Astrocyte (in vitro differentiated cells and primary cell): Measurements from ENCODE around the gene NLRX1. TPM values are rescaled to one million over a fixed set of nuclear protein-coding genes. Genes with fewer than 3 reads are reported as not detected.
"Not testable (repeated sequence)": the region's sequence is repeated elsewhere in the genome, so short reads cannot be mapped to it uniquely, and the experiment has no call there.

Experiments used
- DNase-seq: peaks from one replicate; pipeline ENCODE4 v3.0.0-alpha.2; 2010; ENCODE audit warnings: low read depth
- FAIRE-seq: peaks from 2 replicates; lab custom pipeline; 2011; peaks lifted over from hg19 to GRCh38; lab: Jason Lieb, UNC
- H2AFZ ChIP-seq: 2 replicates; pipeline ENCODE4 v1.6.0; 2012; ENCODE audit warnings: low read depth, low read length, inconsistent platforms
- H3K27ac ChIP-seq: 2 replicates; pipeline ENCODE4 v1.5.1; 2011; ENCODE audit warnings: low read depth, low read length, inconsistent platforms
- H3K27me3 ChIP-seq: 2 replicates; pipeline ENCODE4 v1.6.0; 2011; ENCODE audit warnings: low read length, inconsistent platforms; ENCODE audit not compliant: insufficient read depth
- H3K36me3 ChIP-seq: 2 replicates; pipeline ENCODE4 v1.5.1; 2011; ENCODE audit warnings: low read length, inconsistent platforms; ENCODE audit not compliant: insufficient read depth
- H3K4me1 ChIP-seq: 2 replicates; pipeline ENCODE4 v1.5.1; 2011; ENCODE audit warnings: low read length, inconsistent platforms; ENCODE audit not compliant: insufficient read depth
- H3K4me2 ChIP-seq: 2 replicates; pipeline ENCODE4 v1.6.0; 2012; ENCODE audit warnings: low read length, inconsistent platforms
- H3K4me3 ChIP-seq: 2 replicates; pipeline ENCODE4 v1.5.1; 2011; ENCODE audit warnings: low read depth, mild to moderate bottlenecking, low read length, inconsistent platforms; ENCODE audit not compliant: insufficient read depth
- H3K79me2 ChIP-seq: 2 replicates; pipeline ENCODE4 v1.6.0; 2012; ENCODE audit warnings: mild to moderate bottlenecking, low read length, inconsistent platforms; ENCODE audit not compliant: insufficient read depth
- H3K9ac ChIP-seq: 2 replicates; pipeline ENCODE4 v1.6.0; 2012; ENCODE audit warnings: mild to moderate bottlenecking, low read length, inconsistent platforms
- H3K9me3 ChIP-seq: 2 replicates; pipeline ENCODE4 v1.5.1; 2012; ENCODE audit warnings: low read depth, mild to moderate bottlenecking, low read length, inconsistent platforms; ENCODE audit not compliant: insufficient read depth
- H4K20me1 ChIP-seq: 2 replicates; pipeline ENCODE4 v1.6.0; 2012; ENCODE audit warnings: low read length, inconsistent platforms; ENCODE audit not compliant: insufficient read depth
- H3K27ac Mint-ChIP-seq: one replicate; pipeline ENCODE4 v1.8.0; 2021; ENCODE audit warnings: mild to moderate bottlenecking, mixed read lengths; ENCODE audit not compliant: unreplicated experiment
- H3K27me3 Mint-ChIP-seq: one replicate; pipeline ENCODE4 v1.8.0; 2021; ENCODE audit warnings: low read depth, mixed read lengths; ENCODE audit not compliant: unreplicated experiment
- H3K36me3 Mint-ChIP-seq: one replicate; pipeline ENCODE4 v1.8.0; 2021; ENCODE audit warnings: low read depth, mixed read lengths; ENCODE audit not compliant: unreplicated experiment
- H3K4me1 Mint-ChIP-seq: one replicate; pipeline ENCODE4 v1.8.0; 2021; ENCODE audit warnings: low read depth, mixed read lengths; ENCODE audit not compliant: unreplicated experiment
- H3K4me3 Mint-ChIP-seq: one replicate; pipeline ENCODE4 v1.8.0; 2021; ENCODE audit warnings: mild to moderate bottlenecking, moderate library complexity, mixed read lengths; ENCODE audit not compliant: unreplicated experiment
- H3K9me3 Mint-ChIP-seq: one replicate; pipeline ENCODE4 v1.8.0; 2021; ENCODE audit warnings: mild to moderate bottlenecking, mixed read lengths; ENCODE audit not compliant: unreplicated experiment
- CTCF ChIP-seq: IDR thresholded peaks from 2 replicates; pipeline ENCODE4 v1.5.1; 2011; ENCODE audit warnings: low read depth, mild to moderate bottlenecking, inconsistent platforms, low read length, moderate library complexity; ENCODE audit not compliant: insufficient read depth
- EZH2 ChIP-seq: IDR thresholded peaks from 2 replicates; pipeline ENCODE4 v1.6.1; 2012; ENCODE audit warnings: mild to moderate bottlenecking, low read length, inconsistent platforms; ENCODE audit not compliant: insufficient read depth
- total RNA-seq: library from RNA; stranded (reverse); gene quantifications from 2 replicates; pipeline ENCODE4 v1.2.1, GENCODE V29; 2021

The NLRX1 gene
- total RNA-seq, 1 donor from 2014 or later, result 6.3 TPM

DNA sequence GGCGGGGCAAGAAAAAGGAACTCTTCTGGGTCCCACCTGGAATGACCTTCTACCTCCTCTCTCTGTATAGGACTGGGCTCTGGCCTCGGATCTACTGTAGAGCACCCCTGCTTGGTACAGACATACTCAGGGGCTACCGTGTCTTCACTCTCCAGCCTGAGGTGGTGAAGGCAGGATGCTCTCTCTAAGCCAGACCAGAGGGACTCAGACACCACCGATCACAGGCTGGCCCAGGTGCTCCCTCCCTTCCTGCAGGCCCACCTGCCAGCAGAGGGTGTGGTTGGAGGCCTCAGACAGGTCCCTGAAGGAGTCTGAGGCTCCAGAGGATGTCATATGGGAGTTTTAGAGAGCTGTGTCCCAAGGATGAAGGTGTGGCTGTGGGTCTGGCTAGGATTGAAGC, 20.9 kb downstream of the NLRX1 start:
- Mint-ChIP-seq H3K27ac (no peak overlapping the region), H3K4me1 (no peaks in the 10 kb centered on the region), H3K36me3 (peaks cover 4% of the 10 kb centered on the region), H3K4me3 (no peak overlapping the region), H3K27me3 (peaks cover 27% of the 10 kb centered on the region), H3K9me3 (no peaks in the 10 kb centered on the region)
- Histone ChIP-seq H3K4me3 (no peak overlapping the region), H3K9me3 (no peaks in the 10 kb centered on the region), H3K4me1 (no peaks in the 10 kb centered on the region), H2AFZ (no peak overlapping the region), H3K4me2 (no peak overlapping the region), H3K79me2 (no peaks in the 10 kb centered on the region), H3K36me3 (no peaks in the 10 kb centered on the region), H3K27me3 (peaks cover 4% of the 10 kb centered on the region), H4K20me1 (no peaks in the 10 kb centered on the region), H3K27ac (no peak overlapping the region), H3K9ac (no peak overlapping the region)
- no peak for DNase-seq
- TF ChIP-seq EZH2 (no peak), CTCF (no peak)
- no peak for FAIRE-seq

GRCh38 chr11:119190531-119190930, 22.0 kb downstream of the NLRX1 start:
- no peak overlapping the region for H3K27ac Mint-ChIP-seq
- Histone ChIP-seq H3K4me3 (no peak overlapping the region), H2AFZ (no peak overlapping the region), H4K20me1 (no peaks in the 10 kb centered on the region), H3K9ac (no peak overlapping the region), H3K9me3 (no peaks in the 10 kb centered on the region), H3K4me2 (no peak overlapping the region), H3K36me3 (no peaks in the 10 kb centered on the region), H3K27ac (no peak overlapping the region), H3K4me1 (no peaks in the 10 kb centered on the region), H3K79me2 (no peaks in the 10 kb centered on the region), H3K27me3 (peaks cover 4% of the 10 kb centered on the region)
- peaks cover 30% of the 10 kb centered on the region for H3K27me3 Mint-ChIP-seq
- no peaks in the 10 kb centered on the region for H3K9me3 Mint-ChIP-seq
- no peak for DNase-seq
- peaks cover 5% of the 10 kb centered on the region for H3K36me3 Mint-ChIP-seq
- no peak for TF ChIP-seq EZH2
- TF ChIP-seq CTCF, result no peak
- no peaks in the 10 kb centered on the region for H3K4me1 Mint-ChIP-seq
- FAIRE-seq, result no peak
- H3K4me3 Mint-ChIP-seq, result no peak overlapping the region

- not testable (repeated sequence) for H3K27ac Mint-ChIP-seq, FAIRE-seq, H3K4me3 ChIP-seq, H3K4me1 Mint-ChIP-seq, H3K9me3 ChIP-seq, H2AFZ ChIP-seq, H3K27me3 ChIP-seq, DNase-seq, H3K9me3 Mint-ChIP-seq, H3K4me2 ChIP-seq, H4K20me1 ChIP-seq, H3K36me3 ChIP-seq, H3K4me1 ChIP-seq, H3K9ac ChIP-seq, H3K27ac ChIP-seq, H3K4me3 Mint-ChIP-seq, H3K79me2 ChIP-seq, H3K36me3 Mint-ChIP-seq
- peaks cover 23% of the 10 kb centered on the region for H3K27me3 Mint-ChIP-seq
Observed at GRCh38 chr11:119191265-119191664, 22.7 kb downstream of the NLRX1 start.
